Ishikawa (cell line): ENCODE data around the gene PPM1N.

Experiments
- CEBPB ChIP-seq: IDR thresholded peaks from 2 replicates; pipeline ENCODE4 v1.6.1; 2012
- CREB1 ChIP-seq: IDR thresholded peaks from 2 replicates; pipeline ENCODE4 v1.6.1; 2012; ENCODE audit warnings: low read depth
- EGR1 ChIP-seq: IDR thresholded peaks from 2 replicates; pipeline ENCODE4 v1.6.1; 2012
- EP300 ChIP-seq: IDR thresholded peaks from 2 replicates; pipeline ENCODE4 v1.6.1; 2012; ENCODE audit warnings: borderline replicate concordance
- FOXM1 ChIP-seq: IDR thresholded peaks from 2 replicates; pipeline ENCODE4 v1.6.1; 2012; ENCODE audit warnings: low read depth, borderline replicate concordance
- MAX ChIP-seq: IDR thresholded peaks from 2 replicates; pipeline ENCODE4 v1.6.1; 2012
- NFIC ChIP-seq: IDR thresholded peaks from 2 replicates; pipeline ENCODE4 v1.6.1; 2012
- RAD21 ChIP-seq: IDR thresholded peaks from 2 replicates; pipeline ENCODE4 v1.6.1; 2012; ENCODE audit warnings: low read depth
- REST ChIP-seq: IDR thresholded peaks from 2 replicates; pipeline ENCODE4 v1.6.1; 2012; ENCODE audit warnings: low read depth, mild to moderate bottlenecking
- TAF1 ChIP-seq: IDR thresholded peaks from 2 replicates; pipeline ENCODE4 v1.6.1; 2012; ENCODE audit warnings: low read depth, mild to moderate bottlenecking
- TCF12 ChIP-seq: IDR thresholded peaks from 2 replicates; pipeline ENCODE4 v1.6.1; 2012; ENCODE audit warnings: low read depth
- TEAD4 ChIP-seq: IDR thresholded peaks from 2 replicates; pipeline ENCODE4 v1.6.1; 2012
- USF1 ChIP-seq: IDR thresholded peaks from 2 replicates; pipeline ENCODE4 v1.6.1; 2012
- YY1 ChIP-seq: IDR thresholded peaks from 2 replicates; pipeline ENCODE4 v1.6.1; 2012; ENCODE audit warnings: low read depth
- ZBTB7A ChIP-seq: IDR thresholded peaks from 2 replicates; pipeline ENCODE4 v1.6.1; 2012; ENCODE audit warnings: low read depth

The PPM1N gene

GRCh38 chr19:45477713-45478453 lies 20.4 kb upstream of the PPM1N start:
- TF ChIP-seq YY1, result no peak

GRCh38 chr19:45478454-45479238 lies 19.6 kb upstream of the PPM1N start:
- TF ChIP-seq RAD21 (peak; percentile 96), TAF1 (peak; percentile 27; the same call in 1 of the 2 replicates), TCF12 (peak; percentile 35; the same call in 1 of the 2 replicates), USF1 (no peak), YY1 (no peak), FOXM1 (no peak), MAX (peak; percentile 55), NFIC (no peak), CREB1 (no peak), REST (no peak), TEAD4 (peak; percentile 95), EGR1 (peak; percentile 57; the same call in 1 of the 2 replicates), ZBTB7A (0 out of 2 replicates have a peak, but pooled peaks have one; percentile 25), CEBPB (no peak; the same call in 1 of the 2 replicates), EP300 (no peak)

DNA sequence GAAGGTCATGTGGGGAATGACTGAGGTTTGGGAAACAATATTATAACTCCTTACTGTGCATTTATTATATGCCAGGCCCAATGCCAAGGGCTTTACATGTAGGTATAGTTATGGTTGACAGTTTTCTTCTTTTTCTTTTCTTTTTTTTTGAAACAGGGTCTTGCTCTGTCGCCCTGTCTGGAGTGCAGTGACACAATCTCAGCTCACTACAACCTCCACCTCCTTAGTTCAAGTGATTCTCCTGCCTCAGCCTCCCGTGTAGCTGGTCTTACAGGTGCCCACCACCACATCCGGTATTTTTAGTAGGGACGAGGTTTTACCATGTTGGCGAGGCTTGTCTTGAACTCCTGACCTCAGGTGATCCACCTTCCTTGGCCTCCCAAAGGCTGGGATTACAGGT lies 15.2 kb upstream of the PPM1N start:
- TF ChIP-seq EGR1 (no peak), USF1 (no peak), FOXM1 (no peak), YY1 (no peak), RAD21 (no peak), CREB1 (no peak), EP300 (no peak), TAF1 (no peak), TCF12 (no peak), REST (no peak), NFIC (no peak), ZBTB7A (no peak), MAX (no peak)

GRCh38 chr19:45484273-45484945 lies 13.8 kb upstream of the PPM1N start:
- TF ChIP-seq CEBPB (no peak), TCF12 (no peak), CREB1 (no peak), TEAD4 (no peak), RAD21 (no peak), MAX (no peak), TAF1 (no peak), REST (no peak), EGR1 (no peak)
